GM18499 (cell line): Measurements from ENCODE around the gene EML4.
"Not testable (repeated sequence)": the region's sequence is repeated elsewhere in the genome, so short reads cannot be mapped to it uniquely, and the experiment has no call there.

ENCODE experiments used
- ATAC-seq: cut with Tn5 transposase; IDR thresholded peaks from one replicate; pipeline ENCODE4 v1.9.1; 2021; ENCODE audit warnings: moderate number of reproducible peaks; ENCODE audit not compliant: insufficient read depth, unreplicated experiment

EML4 gene

GRCh38 chr2:42324949-42325348 lies 155.8 kb downstream of the EML4 start:
- no peak for ATAC-seq

GRCh38 chr2:42325609-42326008 lies 156.5 kb downstream of the EML4 start:
- no peak for ATAC-seq

- no peak for ATAC-seq
Observed at GRCh38 chr2:42327125-42327524, 158.0 kb downstream of the EML4 start.

- ATAC-seq = no peak
Observed at GRCh38 chr2:42328148-42328833, 159.1 kb downstream of the EML4 start.

GRCh38 chr2:42328923-42329322 lies 159.8 kb downstream of the EML4 start:
- no peak for ATAC-seq

- ATAC-seq = no peak
Observed at GRCh38 chr2:42329736-42330135, 160.6 kb downstream of the EML4 start.

GRCh38 chr2:42331569-42332284 lies 162.6 kb downstream of the EML4 start:
- no peak for ATAC-seq

- ATAC-seq = no peak
Observed at GRCh38 chr2:42332575-42332974, 163.4 kb downstream of the EML4 start.

- ATAC-seq = no peak
Observed at GRCh38 chr2:42333579-42333978, 164.4 kb downstream of the EML4 start.

GRCh38 chr2:42334220-42334619 lies 165.1 kb downstream of the EML4 start:
- ATAC-seq = no peak

GRCh38 chr2:42334865-42335264 lies 165.7 kb downstream of the EML4 start:
- ATAC-seq = not testable (repeated sequence)

- no peak for ATAC-seq
Observed at GRCh38 chr2:42335514-42336104, 166.5 kb downstream of the EML4 start.

- ATAC-seq = no peak
Observed at GRCh38 chr2:42336361-42336965, 167.3 kb downstream of the EML4 start.

GRCh38 chr2:42337356-42337820 lies 168.2 kb downstream of the EML4 start:
- ATAC-seq = no peak

GRCh38 chr2:42337846-42338566 lies 168.9 kb downstream of the EML4 start:
- no peak for ATAC-seq

GRCh38 chr2:42338567-42339190 lies 169.5 kb downstream of the EML4 start:
- no peak for ATAC-seq

GRCh38 chr2:42339191-42339912 lies 170.2 kb downstream of the EML4 start:
- no peak for ATAC-seq

- no peak for ATAC-seq
Observed at GRCh38 chr2:42340045-42340937, 171.1 kb downstream of the EML4 start.
